ENCODE results near the gene GALNT16. TPM values are rescaled to one million over a fixed set of nuclear protein-coding genes. Genes with fewer than 3 reads are reported as not detected.

GALNT16 gene
- total RNA-seq, 2 experiments from 2014 or later: not detected

DNA sequence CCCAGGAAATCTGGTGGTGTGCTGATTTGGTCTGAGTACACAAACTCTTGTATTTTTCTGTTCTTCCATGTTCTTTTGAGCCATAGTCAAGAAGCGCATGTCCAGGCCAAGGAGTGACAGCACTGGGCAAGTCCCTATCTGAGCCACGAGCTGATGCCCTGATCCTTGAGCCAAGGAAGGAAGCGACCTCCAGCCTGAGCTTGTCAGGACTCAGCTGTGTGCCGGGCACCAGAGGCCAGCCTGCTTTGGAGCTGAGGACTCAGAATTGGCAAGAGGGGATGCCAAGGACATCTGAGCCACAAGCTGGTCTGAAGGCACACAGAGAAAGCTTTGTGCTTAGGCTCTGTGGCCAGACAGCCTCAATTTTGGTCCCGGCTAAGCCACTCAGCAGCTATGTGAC lies 52.6 kb downstream of the GALNT16 start:
- ChIA-PET POLR2A (no interaction called here), CTCF (no interaction called here)
- no peak for ATAC-seq (ENCODE audit: poor library complexity)
- Mint-ChIP-seq H3K4me1 (ENCODE audit: low read depth) (no peaks in the 10 kb centered on the region), H3K9me3 (no peaks in the 10 kb centered on the region), H3K4me3 (no peak overlapping the region), H3K36me3 (ENCODE audit: low read depth) (no peaks in the 10 kb centered on the region), H3K27me3 (peaks cover 24% of the 10 kb centered on the region), H3K27ac (no peak overlapping the region)
- peaks cover 5 to 12% of the 10 kb centered on the region in 2 experiments for H3K27me3 ChIP-seq (ENCODE audit: control insufficient read depth in 1 of 2, insufficient read depth in 2 of 2, low read length in 2 of 2)
- H3K4me1 ChIP-seq (ENCODE audit: insufficient read depth, low read length): no peaks in the 10 kb centered on the region
- peak in 1 of 14 experiments; percentile 15 for DNase-seq
- TF ChIP-seq, protein P1, sequence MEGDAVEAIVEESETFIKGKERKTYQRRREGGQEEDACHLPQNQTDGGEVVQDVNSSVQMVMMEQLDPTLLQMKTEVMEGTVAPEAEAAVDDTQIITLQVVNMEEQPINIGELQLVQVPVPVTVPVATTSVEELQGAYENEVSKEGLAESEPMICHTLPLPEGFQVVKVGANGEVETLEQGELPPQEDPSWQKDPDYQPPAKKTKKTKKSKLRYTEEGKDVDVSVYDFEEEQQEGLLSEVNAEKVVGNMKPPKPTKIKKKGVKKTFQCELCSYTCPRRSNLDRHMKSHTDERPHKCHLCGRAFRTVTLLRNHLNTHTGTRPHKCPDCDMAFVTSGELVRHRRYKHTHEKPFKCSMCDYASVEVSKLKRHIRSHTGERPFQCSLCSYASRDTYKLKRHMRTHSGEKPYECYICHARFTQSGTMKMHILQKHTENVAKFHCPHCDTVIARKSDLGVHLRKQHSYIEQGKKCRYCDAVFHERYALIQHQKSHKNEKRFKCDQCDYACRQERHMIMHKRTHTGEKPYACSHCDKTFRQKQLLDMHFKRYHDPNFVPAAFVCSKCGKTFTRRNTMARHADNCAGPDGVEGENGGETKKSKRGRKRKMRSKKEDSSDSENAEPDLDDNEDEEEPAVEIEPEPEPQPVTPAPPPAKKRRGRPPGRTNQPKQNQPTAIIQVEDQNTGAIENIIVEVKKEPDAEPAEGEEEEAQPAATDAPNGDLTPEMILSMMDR (IDR thresholded peaks at IDR 0.05): no peak
- intact Hi-C loops (cut with DNase I, micrococcal nuclease): no loop called here
- H3K4me3 ChIP-seq (ENCODE audit: low read length): no peak overlapping the region
- H3K36me3 ChIP-seq (ENCODE audit: insufficient read depth, low read length): no peaks in the 10 kb centered on the region
- H3K27ac ChIP-seq (ENCODE audit: low read depth in 1 of 2, low read length in 2 of 2): no peak overlapping the region
- H3K9me3 ChIP-seq (ENCODE audit: control insufficient read depth in 1 of 2, insufficient read depth in 1 of 2, low read length in 2 of 2): no peaks in the 10 kb centered on the region

- CTCF ChIA-PET: no interaction called here
- Histone ChIP-seq H3K4me3 (ENCODE audit: low read length) (no peak overlapping the region), H3K36me3 (ENCODE audit: insufficient read depth, low read length) (no peaks in the 10 kb centered on the region), H3K9me3 (ENCODE audit: control insufficient read depth in 1 of 2, insufficient read depth in 1 of 2, low read length in 2 of 2) (no peaks in the 10 kb centered on the region), H3K27me3 (ENCODE audit: control insufficient read depth in 1 of 2, insufficient read depth in 2 of 2, low read length in 2 of 2) (peaks cover 5 to 12% of the 10 kb centered on the region in 2 experiments), H3K4me1 (ENCODE audit: insufficient read depth, low read length) (no peaks in the 10 kb centered on the region), H3K27ac (ENCODE audit: low read depth in 1 of 2, low read length in 2 of 2) (no peak overlapping the region)
- POLR2A ChIA-PET: no interaction called here
- Mint-ChIP-seq H3K27me3 (peaks cover 19% of the 10 kb centered on the region), H3K9me3 (no peaks in the 10 kb centered on the region), H3K4me3 (no peak overlapping the region), H3K27ac (no peak overlapping the region), H3K4me1 (ENCODE audit: low read depth) (no peaks in the 10 kb centered on the region), H3K36me3 (ENCODE audit: low read depth) (no peaks in the 10 kb centered on the region)
- intact Hi-C loops (cut with DNase I, micrococcal nuclease): no loop called here
- ATAC-seq (ENCODE audit: poor library complexity) (no peak), DNase-seq (peak in 1 of 14 experiments; percentile 21)
- TF ChIP-seq, protein P1 (IDR thresholded peaks at IDR 0.05): no peak
These were observed 53.2 kb downstream of the GALNT16 start for GRCh38 chr14:69313176-69313575.

DNA sequence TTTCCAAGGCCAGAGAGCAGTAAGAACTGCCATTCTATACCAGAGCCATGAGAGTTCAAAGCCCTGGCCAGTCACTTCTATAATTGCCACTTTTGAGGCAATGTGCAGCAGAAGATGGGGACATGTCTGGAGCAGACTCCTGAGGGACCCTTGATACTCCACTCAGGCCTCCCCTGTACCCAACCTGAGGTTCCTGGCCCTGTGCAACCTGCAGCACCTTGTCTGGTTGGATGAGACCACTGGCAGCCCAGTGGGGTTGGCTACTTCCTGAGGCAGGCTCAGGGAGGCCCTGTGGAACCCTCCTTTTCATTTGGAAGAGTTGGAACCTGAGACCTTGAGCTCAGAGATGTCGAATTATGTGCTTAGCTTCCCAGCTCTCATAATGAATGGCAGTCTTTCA lies 54.4 kb downstream of the GALNT16 start:
- H3K4me1 ChIP-seq (ENCODE audit: insufficient read depth, low read length): no peaks in the 10 kb centered on the region
- H3K9me3 Mint-ChIP-seq: no peaks in the 10 kb centered on the region
- CTCF ChIA-PET: no interaction called here
- POLR2A ChIA-PET: no interaction called here
- no peaks in the 10 kb centered on the region for H3K4me1 Mint-ChIP-seq (ENCODE audit: low read depth)
- H3K27me3 ChIP-seq (ENCODE audit: control insufficient read depth in 1 of 2, insufficient read depth in 2 of 2, low read length in 2 of 2): peaks cover 4 to 12% of the 10 kb centered on the region in 2 experiments
- H3K27ac ChIP-seq (ENCODE audit: low read depth in 1 of 2, low read length in 2 of 2): no peak overlapping the region
- DNase-seq (no peak), ATAC-seq (ENCODE audit: poor library complexity) (no peak)
- no peaks in the 10 kb centered on the region for H3K9me3 ChIP-seq (ENCODE audit: control insufficient read depth in 1 of 2, insufficient read depth in 1 of 2, low read length in 2 of 2)
- no peak overlapping the region for H3K27ac Mint-ChIP-seq
- no peak overlapping the region for H3K4me3 ChIP-seq (ENCODE audit: low read length)
- intact Hi-C loops (cut with DNase I, micrococcal nuclease): no loop called here
- TF ChIP-seq, protein P1 (IDR thresholded peaks at IDR 0.05): no peak
- H3K4me3 Mint-ChIP-seq: no peak overlapping the region
- no peaks in the 10 kb centered on the region for H3K36me3 Mint-ChIP-seq (ENCODE audit: low read depth)
- no peaks in the 10 kb centered on the region for H3K36me3 ChIP-seq (ENCODE audit: insufficient read depth, low read length)
- H3K27me3 Mint-ChIP-seq: peaks cover 19% of the 10 kb centered on the region

Measured in CD4-positive, alpha-beta T cell (primary cell).